GM21526 (cell line): ENCODE measurements around the gene BICD1.
A peak's percentile ranks its signal among the peaks of the same experiment; 100 is the strongest.
"Not testable (repeated sequence)": the region's sequence is repeated elsewhere in the genome, so short reads cannot be mapped to it uniquely, and the experiment has no call there.

Source experiments
- ATAC-seq: cut with Tn5 transposase; IDR thresholded peaks from one replicate; pipeline ENCODE4 v1.9.1; 2021; ENCODE audit warnings: moderate library complexity; ENCODE audit not compliant: unreplicated experiment, low FRiP score

The BICD1 gene

GRCh38 chr12:32272465-32272864, 165.8 kb downstream of the BICD1 start:
- ATAC-seq: no peak

DNA sequence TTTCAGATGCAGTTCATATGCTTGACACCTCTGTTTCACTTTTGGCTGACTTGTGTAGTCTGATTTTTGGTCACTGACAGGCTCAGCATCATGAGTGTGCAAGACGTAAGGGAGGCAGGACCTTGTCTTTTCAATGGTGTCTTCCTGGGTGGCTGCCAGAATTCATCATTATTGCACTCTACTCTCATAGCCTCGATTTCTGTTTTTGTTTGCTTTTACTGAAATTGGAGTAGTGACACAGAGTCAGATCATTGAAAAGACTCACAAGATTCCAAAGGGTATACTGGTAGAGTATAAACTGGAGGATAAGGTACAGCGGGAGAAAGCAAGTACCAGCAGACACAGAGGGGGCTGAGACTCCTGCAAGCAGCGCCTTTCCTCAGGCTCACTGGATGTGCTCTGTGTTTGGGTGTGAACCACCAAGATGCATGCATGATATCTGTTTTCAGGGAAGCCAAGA, 166.4 kb downstream of the BICD1 start:
- ATAC-seq: peak; percentile 66

DNA sequence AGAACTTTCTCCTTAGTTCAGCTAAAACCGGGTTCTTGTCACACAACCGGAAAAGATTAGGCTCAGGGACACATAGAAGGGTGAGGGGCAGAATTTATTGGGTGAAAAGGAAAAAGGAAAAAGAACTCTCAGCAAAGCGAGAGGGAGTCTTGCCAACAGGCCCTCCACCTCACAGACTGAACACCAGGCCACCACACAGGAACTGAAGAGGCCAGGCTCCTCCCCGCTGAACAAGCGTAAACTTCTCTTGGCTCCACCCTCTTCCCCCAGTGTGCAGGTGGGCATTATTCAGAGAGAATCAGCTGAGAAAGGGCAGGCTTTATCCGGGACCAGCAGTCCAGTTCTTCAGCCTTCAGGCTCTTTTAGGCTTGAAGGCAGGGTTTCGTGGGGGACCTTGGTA, 167.1 kb downstream of the BICD1 start:
- peak; percentile 87 for ATAC-seq

GRCh38 chr12:32274665-32275064, 168.0 kb downstream of the BICD1 start:
- no peak for ATAC-seq

GRCh38 chr12:32275520-32275919, 168.9 kb downstream of the BICD1 start:
- ATAC-seq: not testable (repeated sequence)

DNA sequence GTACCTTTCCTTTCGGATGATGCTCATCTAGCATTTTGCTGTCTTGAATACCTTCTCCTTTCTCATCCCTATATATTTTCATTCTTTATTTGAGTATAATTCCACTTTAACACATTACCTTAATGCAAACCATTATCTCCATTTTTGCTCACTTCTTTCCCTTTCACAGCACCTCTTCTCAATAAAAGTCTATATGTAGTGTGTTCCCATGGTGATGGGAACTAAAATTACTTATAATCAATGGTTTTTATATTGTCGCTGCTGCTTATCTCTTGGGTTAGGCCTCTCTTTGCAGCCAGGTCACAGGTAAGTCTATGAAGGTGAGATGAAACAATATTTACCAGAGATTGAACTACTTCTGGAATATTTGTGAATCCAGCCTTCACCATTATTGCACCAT, 171.1 kb downstream of the BICD1 start:
- no peak for ATAC-seq

DNA sequence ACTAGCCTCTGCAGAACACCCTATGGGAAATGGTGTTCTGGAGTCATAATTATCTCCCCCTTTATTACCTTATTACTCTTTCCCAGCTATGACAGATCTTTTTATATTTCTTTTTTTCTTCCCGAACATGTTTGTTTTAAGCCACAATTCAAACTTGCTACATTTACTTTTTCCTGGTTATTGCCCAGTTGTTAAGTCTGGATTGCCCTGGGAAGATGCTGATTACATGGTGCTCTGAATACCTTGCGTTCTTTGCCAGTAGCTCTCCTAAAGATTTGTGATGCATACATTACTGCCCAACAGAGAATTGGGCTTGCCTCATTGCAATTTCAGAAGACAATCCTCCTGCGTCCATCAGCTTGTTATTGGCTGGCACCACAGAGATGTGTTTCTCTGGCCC, 174.5 kb downstream of the BICD1 start:
- no peak for ATAC-seq

GRCh38 chr12:32284561-32284960, 177.9 kb downstream of the BICD1 start:
- no peak for ATAC-seq

DNA sequence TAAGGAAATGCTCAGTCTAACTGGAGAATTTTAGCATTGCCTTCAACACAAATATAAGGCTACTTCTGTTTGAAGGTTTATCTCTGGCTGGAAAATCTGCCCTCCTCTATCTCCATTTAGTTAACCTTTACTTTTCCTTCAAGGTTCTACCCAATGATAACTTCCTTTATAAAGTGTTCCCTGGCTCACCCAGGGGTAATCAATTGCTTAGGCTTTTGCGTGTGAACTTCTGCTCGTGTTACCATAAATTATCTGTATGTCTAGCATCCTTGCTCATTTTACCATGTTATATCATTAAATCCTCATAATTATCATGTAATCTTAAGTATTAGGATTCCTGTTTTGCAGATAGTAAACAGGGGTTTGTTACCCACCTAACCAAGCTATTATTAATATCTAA, 178.4 kb downstream of the BICD1 start:
- no peak for ATAC-seq

- no peak for ATAC-seq
Measured at GRCh38 chr12:32285489-32285888, 178.8 kb downstream of the BICD1 start.

- no peak for ATAC-seq
Measured at GRCh38 chr12:32290411-32290810, 183.8 kb downstream of the BICD1 start.

- no peak for ATAC-seq
Measured at GRCh38 chr12:32292151-32292550, 185.5 kb downstream of the BICD1 start.

- ATAC-seq: no peak
Measured at GRCh38 chr12:32293808-32294419, 187.3 kb downstream of the BICD1 start.

GRCh38 chr12:32296567-32296966, 189.9 kb downstream of the BICD1 start:
- no peak for ATAC-seq

- ATAC-seq: no peak
Measured at GRCh38 chr12:32298917-32299316, 192.3 kb downstream of the BICD1 start.

DNA sequence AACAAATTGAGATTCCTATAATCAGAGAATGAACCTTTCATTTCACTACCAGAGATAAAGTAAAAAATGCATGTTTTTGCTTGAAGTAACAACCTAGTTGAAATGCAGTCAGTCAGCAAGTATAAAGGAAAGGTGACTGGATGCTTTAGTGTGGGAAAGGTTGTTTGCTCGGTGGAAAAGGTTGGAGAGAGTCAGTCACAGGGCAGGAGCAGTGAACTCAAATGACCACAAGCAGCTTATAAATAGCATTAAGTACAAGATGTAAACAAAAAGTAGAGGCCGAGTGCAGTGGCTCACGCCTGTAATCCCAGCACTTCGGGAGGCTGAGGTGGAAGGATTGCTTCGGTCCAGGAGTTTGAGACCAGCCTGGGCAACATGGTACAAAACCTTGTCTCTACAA, 194.6 kb downstream of the BICD1 start:
- ATAC-seq: no peak

- ATAC-seq: no peak
Measured at GRCh38 chr12:32302218-32303173, 195.8 kb downstream of the BICD1 start.

- no peak for ATAC-seq
Measured at GRCh38 chr12:32303174-32303549, 196.5 kb downstream of the BICD1 start.

GRCh38 chr12:32305163-32305562, 198.5 kb downstream of the BICD1 start:
- ATAC-seq: no peak

- no peak for ATAC-seq
Measured at GRCh38 chr12:32307326-32307725, 200.7 kb downstream of the BICD1 start.

GRCh38 chr12:32309811-32310736, 203.4 kb downstream of the BICD1 start:
- ATAC-seq: no peak
